ENCODE results near the gene KDM4B. TPM values are rescaled to one million over a fixed set of nuclear protein-coding genes. Genes with fewer than 3 reads are reported as not detected.
A peak's percentile ranks its signal among the peaks of the same experiment; 100 is the strongest.
"Not testable (repeated sequence)": the region's sequence is repeated elsewhere in the genome, so short reads cannot be mapped to it uniquely, and the experiment has no call there.

KDM4B gene
- total RNA-seq, 1 donor from 2014 or later, result 153 TPM

DNA sequence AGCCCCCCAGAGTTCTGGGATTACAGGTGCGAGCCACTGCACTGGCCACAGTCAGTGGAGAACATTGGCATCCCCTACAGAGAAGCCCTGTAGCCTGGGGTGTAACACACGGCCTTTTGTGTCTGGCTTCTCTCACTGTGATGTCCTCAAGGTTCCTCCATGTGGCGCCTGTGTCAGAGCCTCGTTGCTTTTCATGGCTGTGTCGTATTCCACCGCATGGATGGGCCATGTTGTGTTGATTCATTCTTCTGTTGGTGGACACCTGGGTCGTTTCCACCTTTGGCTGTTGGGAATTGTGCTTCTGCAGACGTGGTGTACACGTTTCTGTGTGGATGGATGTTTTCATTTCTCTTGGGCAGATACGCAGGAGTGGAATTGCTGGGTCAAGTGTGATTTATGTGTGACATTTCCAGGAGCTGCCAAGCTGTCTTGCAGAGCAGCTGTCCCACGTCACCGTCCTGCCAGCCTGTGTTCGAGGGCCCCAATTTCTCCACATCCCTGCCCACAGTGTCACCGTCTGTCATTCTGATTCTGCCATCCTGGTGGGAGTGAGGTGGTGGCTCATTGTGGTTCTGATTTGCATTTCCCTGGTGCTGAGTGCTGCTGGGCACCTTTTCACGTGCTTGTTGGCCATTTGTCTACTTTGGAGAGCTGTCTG lies 59.4 kb downstream of the KDM4B start:
- Mint-ChIP-seq H3K4me3 (ENCODE audit: unreplicated experiment) (no peak overlapping the region), H3K27me3 (ENCODE audit: unreplicated experiment) (peaks cover 5% of the 10 kb centered on the region), H3K36me3 (ENCODE audit: unreplicated experiment) (no peaks in the 10 kb centered on the region), H3K4me1 (ENCODE audit: low read depth, unreplicated experiment) (peaks cover 13% of the 10 kb centered on the region), H3K27ac (ENCODE audit: unreplicated experiment) (peak overlapping the region; percentile 43), H3K9me3 (ENCODE audit: unreplicated experiment) (peaks cover 19% of the 10 kb centered on the region)
- TF ChIP-seq, protein P1, sequence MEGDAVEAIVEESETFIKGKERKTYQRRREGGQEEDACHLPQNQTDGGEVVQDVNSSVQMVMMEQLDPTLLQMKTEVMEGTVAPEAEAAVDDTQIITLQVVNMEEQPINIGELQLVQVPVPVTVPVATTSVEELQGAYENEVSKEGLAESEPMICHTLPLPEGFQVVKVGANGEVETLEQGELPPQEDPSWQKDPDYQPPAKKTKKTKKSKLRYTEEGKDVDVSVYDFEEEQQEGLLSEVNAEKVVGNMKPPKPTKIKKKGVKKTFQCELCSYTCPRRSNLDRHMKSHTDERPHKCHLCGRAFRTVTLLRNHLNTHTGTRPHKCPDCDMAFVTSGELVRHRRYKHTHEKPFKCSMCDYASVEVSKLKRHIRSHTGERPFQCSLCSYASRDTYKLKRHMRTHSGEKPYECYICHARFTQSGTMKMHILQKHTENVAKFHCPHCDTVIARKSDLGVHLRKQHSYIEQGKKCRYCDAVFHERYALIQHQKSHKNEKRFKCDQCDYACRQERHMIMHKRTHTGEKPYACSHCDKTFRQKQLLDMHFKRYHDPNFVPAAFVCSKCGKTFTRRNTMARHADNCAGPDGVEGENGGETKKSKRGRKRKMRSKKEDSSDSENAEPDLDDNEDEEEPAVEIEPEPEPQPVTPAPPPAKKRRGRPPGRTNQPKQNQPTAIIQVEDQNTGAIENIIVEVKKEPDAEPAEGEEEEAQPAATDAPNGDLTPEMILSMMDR (IDR thresholded peaks at IDR 0.05; ENCODE audit: partially characterized antibody, unreplicated experiment), result no peak
- no peak for DNase-seq

DNA sequence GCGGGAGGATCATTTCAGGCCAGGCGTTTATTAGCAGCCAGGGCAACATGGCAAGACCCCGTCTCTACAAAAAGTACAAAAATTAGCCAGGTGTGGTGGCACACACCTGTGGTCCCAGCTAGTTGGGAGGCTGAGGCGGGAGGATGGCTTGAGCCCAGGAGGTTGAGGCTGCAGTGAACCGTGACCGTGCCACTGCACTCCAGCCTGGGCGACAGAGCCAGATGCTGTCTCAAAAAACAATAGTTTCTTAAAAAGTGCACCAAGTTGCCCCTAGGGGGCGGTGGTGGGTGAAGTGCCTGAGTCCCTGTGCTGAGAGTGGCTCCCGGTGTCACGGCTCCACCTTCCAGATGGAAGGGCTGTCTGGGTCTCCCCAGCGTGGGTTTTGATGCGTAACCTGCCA lies 60.7 kb downstream of the KDM4B start:
- DNase-seq, result peak; percentile 83

DNA sequence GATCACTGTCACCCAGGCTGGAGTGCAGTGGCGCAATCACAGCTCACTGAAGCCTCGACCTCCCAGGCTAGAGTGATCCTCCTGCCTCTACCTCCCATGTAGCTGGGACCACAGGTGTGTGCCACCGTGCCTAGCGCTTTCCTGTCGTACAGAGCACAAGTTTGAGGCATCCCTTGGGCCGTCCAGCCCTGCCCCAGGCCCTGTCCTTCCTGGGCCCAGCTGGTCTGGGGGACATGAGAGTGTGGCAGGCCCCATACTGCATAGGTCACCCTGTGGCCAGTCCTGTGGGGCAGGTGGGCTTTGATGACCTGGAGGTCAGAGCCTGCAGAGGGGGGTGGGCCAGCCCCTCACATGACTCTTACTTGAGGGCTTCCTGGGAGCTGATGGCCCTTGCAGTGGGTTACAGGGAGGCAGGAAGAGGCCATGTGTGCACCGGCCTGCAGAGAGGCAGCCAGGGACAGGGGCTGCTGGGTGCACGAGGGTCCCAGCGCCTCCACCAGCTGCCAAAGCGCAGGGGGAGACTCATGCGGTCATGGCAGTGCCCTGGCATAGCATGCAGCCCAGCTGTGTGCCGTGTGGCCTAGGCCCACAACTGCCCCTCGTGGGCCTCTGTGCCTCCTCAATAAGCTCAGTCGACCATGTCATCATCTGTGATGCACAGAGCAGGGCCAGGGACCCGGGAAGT lies 61.4 kb downstream of the KDM4B start:
- Mint-ChIP-seq H3K36me3 (ENCODE audit: unreplicated experiment) (no peaks in the 10 kb centered on the region), H3K4me1 (ENCODE audit: low read depth, unreplicated experiment) (peaks cover 24% of the 10 kb centered on the region), H3K9me3 (ENCODE audit: unreplicated experiment) (peaks cover 27% of the 10 kb centered on the region), H3K4me3 (ENCODE audit: unreplicated experiment) (no peak overlapping the region), H3K27ac (ENCODE audit: unreplicated experiment) (peak overlapping the region; percentile 52), H3K27me3 (ENCODE audit: unreplicated experiment) (peaks cover 13% of the 10 kb centered on the region)
- DNase-seq, result peak; percentile 19
- TF ChIP-seq, protein P1 (IDR thresholded peaks at IDR 0.05; ENCODE audit: partially characterized antibody, unreplicated experiment), result no peak

More for the DNA sequence above, 60.7 kb downstream of the KDM4B start:
- Mint-ChIP-seq H3K4me1 (ENCODE audit: low read depth, unreplicated experiment) (peaks cover 18% of the 10 kb centered on the region), H3K27ac (ENCODE audit: unreplicated experiment) (peak overlapping the region; percentile 20), H3K9me3 (ENCODE audit: unreplicated experiment) (peaks cover 22% of the 10 kb centered on the region)
- H3K4me3 Mint-ChIP-seq (ENCODE audit: unreplicated experiment); H3K27me3 Mint-ChIP-seq (ENCODE audit: unreplicated experiment); H3K36me3 Mint-ChIP-seq (ENCODE audit: unreplicated experiment): not testable (repeated sequence)
- TF ChIP-seq, protein P1 (IDR thresholded peaks at IDR 0.05; ENCODE audit: partially characterized antibody, unreplicated experiment), result peak; percentile 93

DNA sequence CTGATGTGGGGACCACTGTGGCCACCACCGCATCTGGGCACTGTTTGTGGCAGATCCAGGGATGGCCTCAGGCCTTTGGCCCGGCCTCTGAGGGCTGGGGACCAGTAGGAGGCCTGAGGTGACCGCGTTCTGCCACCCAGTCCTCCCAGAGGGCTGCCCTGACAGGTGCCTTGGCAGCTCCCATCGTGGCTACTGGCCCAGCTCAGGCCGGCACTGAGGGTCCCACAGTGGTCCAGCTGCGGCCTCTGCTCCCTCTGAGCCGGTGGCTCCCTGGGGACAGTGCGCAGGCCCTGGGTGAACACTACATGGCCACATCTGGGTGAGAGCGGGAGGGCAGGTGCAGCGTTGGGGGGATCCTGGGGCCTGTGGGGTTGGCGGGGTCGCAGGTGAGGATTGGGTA lies 61.9 kb downstream of the KDM4B start:
- Mint-ChIP-seq H3K4me1 (ENCODE audit: low read depth, unreplicated experiment) (peaks cover 28% of the 10 kb centered on the region), H3K27ac (ENCODE audit: unreplicated experiment) (peak overlapping the region; percentile 81), H3K36me3 (ENCODE audit: unreplicated experiment) (no peaks in the 10 kb centered on the region), H3K27me3 (ENCODE audit: unreplicated experiment) (peaks cover 11% of the 10 kb centered on the region), H3K9me3 (ENCODE audit: unreplicated experiment) (peaks cover 28% of the 10 kb centered on the region), H3K4me3 (ENCODE audit: unreplicated experiment) (no peak overlapping the region)
- TF ChIP-seq, protein P1 (IDR thresholded peaks at IDR 0.05; ENCODE audit: partially characterized antibody, unreplicated experiment), result no peak
- peak; percentile 29 for DNase-seq

Measured in glutamatergic neuron (in vitro differentiated cells).